Hepatocyte (in vitro differentiated cells): ENCODE results near the gene TMEM132A.

Experiments
- EZH2phosphoT487 ChIP-seq: fragments of 200-600 bp; sonication (generic); IDR thresholded peaks from one replicate; pipeline ENCODE4 v1.6.1; 2018; ENCODE audit warnings: antibody characterized with exemption, mild to moderate bottlenecking, low read depth, moderate library complexity; ENCODE audit not compliant: unreplicated experiment, severe bottlenecking
- TF ChIP-seq, protein P1 (sequence below): fragments of 200-600 bp; sonication (generic); IDR thresholded peaks from 2 replicates; pipeline ENCODE4 v1.5.1; 2016; ENCODE audit warnings: antibody characterized with exemption, mild to moderate bottlenecking; ENCODE audit not compliant: poor library complexity

DNA sequence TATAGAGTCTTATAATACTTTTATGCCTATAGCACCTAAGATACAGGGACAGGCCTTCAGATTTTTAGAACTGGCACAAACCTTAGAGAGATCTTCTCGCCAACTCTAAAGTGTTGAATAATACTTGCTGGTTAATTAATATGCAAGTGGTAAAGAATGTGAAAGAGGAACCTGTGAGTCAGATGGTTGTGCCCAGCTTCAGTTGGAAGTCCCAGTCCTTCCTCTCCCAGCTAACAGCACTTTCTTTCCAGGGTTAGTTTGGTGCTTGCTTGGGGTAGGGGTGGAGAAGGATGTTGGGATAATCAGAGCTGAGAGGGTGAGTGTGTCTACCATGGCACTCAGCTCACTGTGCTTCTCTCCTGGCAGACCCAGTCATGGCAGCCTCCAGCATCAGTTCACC lies 4.9 kb upstream of the TMEM132A start:
- no peak for TF ChIP-seq EZH2phosphoT487
- TF ChIP-seq, protein P1, sequence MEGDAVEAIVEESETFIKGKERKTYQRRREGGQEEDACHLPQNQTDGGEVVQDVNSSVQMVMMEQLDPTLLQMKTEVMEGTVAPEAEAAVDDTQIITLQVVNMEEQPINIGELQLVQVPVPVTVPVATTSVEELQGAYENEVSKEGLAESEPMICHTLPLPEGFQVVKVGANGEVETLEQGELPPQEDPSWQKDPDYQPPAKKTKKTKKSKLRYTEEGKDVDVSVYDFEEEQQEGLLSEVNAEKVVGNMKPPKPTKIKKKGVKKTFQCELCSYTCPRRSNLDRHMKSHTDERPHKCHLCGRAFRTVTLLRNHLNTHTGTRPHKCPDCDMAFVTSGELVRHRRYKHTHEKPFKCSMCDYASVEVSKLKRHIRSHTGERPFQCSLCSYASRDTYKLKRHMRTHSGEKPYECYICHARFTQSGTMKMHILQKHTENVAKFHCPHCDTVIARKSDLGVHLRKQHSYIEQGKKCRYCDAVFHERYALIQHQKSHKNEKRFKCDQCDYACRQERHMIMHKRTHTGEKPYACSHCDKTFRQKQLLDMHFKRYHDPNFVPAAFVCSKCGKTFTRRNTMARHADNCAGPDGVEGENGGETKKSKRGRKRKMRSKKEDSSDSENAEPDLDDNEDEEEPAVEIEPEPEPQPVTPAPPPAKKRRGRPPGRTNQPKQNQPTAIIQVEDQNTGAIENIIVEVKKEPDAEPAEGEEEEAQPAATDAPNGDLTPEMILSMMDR = no peak
